CD14-positive monocyte (primary cell): ENCODE results near the gene TAGLN3. TPM values are rescaled to one million over a fixed set of nuclear protein-coding genes. Genes with fewer than 3 reads are reported as not detected.
A peak's percentile ranks its signal among the peaks of the same experiment; 100 is the strongest.

Experiments used
- DNase-seq, 3 donors: peaks; one replicate each; pipeline ENCODE4 v3.0.0-alpha.2; 2011 to 2022
- H2AFZ ChIP-seq: 2 replicates; pipeline ENCODE4 v1.6.0; 2012; ENCODE audit warnings: mild to moderate bottlenecking, low read depth, low read length, inconsistent platforms; ENCODE audit not compliant: insufficient read depth, poor library complexity, severe bottlenecking
- H3K27ac ChIP-seq, 2 donors: 1 replicate in 1 of 2; 2 replicates in 1 of 2; pipeline ENCODE4 v1.5.1; 2012 to 2013; ENCODE audit warnings: low read length in 2 of 2, control low read depth in 1 of 2, inconsistent platforms in 1 of 2, low read depth in 1 of 2, mild to moderate bottlenecking in 1 of 2
- H3K27me3 ChIP-seq, 2 donors: one replicate each; pipeline versions ENCODE4 v1.6.0 to v1.6.1; 2011 to 2013; ENCODE audit warnings: low read length in 2 of 2; ENCODE audit not compliant: control insufficient read depth in 2 of 2, insufficient read depth in 2 of 2
- H3K36me3 ChIP-seq, 2 donors: replicated peaks in 1 of 2; 1 replicate in 1 of 2; 2 replicates in 1 of 2; pipeline versions ENCODE4 v1.5.1 to v1.6.1; 2012 to 2013; ENCODE audit warnings: low read length in 2 of 2, control low read depth in 1 of 2, inconsistent platforms in 1 of 2, mild to moderate bottlenecking in 1 of 2; ENCODE audit not compliant: insufficient read depth in 2 of 2, control insufficient read depth in 1 of 2
- H3K4me1 ChIP-seq, 2 donors: 1 replicate in 1 of 2; 2 replicates in 1 of 2; pipeline versions ENCODE4 v1.5.1 to v1.6.1; 2012 to 2013; ENCODE audit warnings: low read length in 2 of 2, control low read depth in 1 of 2, inconsistent platforms in 1 of 2, mild to moderate bottlenecking in 1 of 2, moderate library complexity in 1 of 2; ENCODE audit not compliant: insufficient read depth in 2 of 2, control insufficient read depth in 1 of 2
- H3K4me2 ChIP-seq: replicated peaks from 2 replicates; pipeline ENCODE3; 2012; ENCODE audit warnings: low read length, moderate library complexity, mild to moderate bottlenecking; ENCODE audit not compliant: poor library complexity, severe bottlenecking; ENCODE audit errors: extremely low read depth
- H3K4me3 ChIP-seq, 3 experiments: fragments of 200-600 bp in 1 of 3; sonication (generic) in 1 of 3; replicated peaks in 1 of 3; 1 replicate in 2 of 3; 2 replicates in 1 of 3; pipeline ENCODE4 v1.5.1; 2011 to 2013; ENCODE audit warnings: low read length in 3 of 3, mild to moderate bottlenecking in 3 of 3, control low read depth in 2 of 3, low read depth in 2 of 3, inconsistent platforms in 1 of 3, moderate library complexity in 1 of 3
- H3K79me2 ChIP-seq: 2 replicates; pipeline ENCODE4 v1.6.0; 2012; ENCODE audit warnings: mild to moderate bottlenecking, control low read depth, inconsistent platforms, low read length, moderate library complexity; ENCODE audit not compliant: insufficient read depth
- H3K9ac ChIP-seq: 2 replicates; pipeline ENCODE4 v1.6.0; 2017; ENCODE audit warnings: low read length, mild to moderate bottlenecking; ENCODE audit not compliant: insufficient read depth, poor library complexity, severe bottlenecking
- H3K9me3 ChIP-seq, 2 donors: replicated peaks in 1 of 2; 1 replicate in 1 of 2; 2 replicates in 1 of 2; pipeline versions ENCODE4 v1.5.1 to v1.6.1; 2012 to 2013; ENCODE audit warnings: low read length in 2 of 2, control low read depth in 1 of 2; ENCODE audit not compliant: control insufficient read depth in 1 of 2, insufficient read depth in 1 of 2
- H4K20me1 ChIP-seq: 2 replicates; pipeline ENCODE4 v1.6.0; 2012; ENCODE audit warnings: mild to moderate bottlenecking, low read length, control low read depth, moderate library complexity; ENCODE audit not compliant: insufficient read depth
- H3K27ac Mint-ChIP-seq, 7 donors: one replicate each; pipeline ENCODE4 v1.8.0; 2020; ENCODE audit warnings: mild to moderate bottlenecking in 7 of 7, mixed read lengths in 7 of 7, moderate library complexity in 6 of 7, inconsistent platforms in 2 of 7
- H3K27me3 Mint-ChIP-seq, 3 donors: one replicate each; pipeline ENCODE4 v1.8.0; 2021 to 2022; ENCODE audit warnings: low read depth in 3 of 3, mild to moderate bottlenecking in 3 of 3, mixed read lengths in 3 of 3, moderate library complexity in 3 of 3, inconsistent platforms in 1 of 3
- H3K36me3 Mint-ChIP-seq, 2 donors: one replicate each; pipeline ENCODE4 v1.8.0; 2020; ENCODE audit warnings: mixed read lengths in 2 of 2, inconsistent platforms in 1 of 2, mild to moderate bottlenecking in 1 of 2
- H3K4me1 Mint-ChIP-seq: one replicate; pipeline ENCODE4 v1.8.0; 2020; ENCODE audit warnings: mild to moderate bottlenecking, mixed read lengths
- H3K4me3 Mint-ChIP-seq, 2 donors: one replicate each; pipeline ENCODE4 v1.8.0; 2020; ENCODE audit warnings: mild to moderate bottlenecking in 2 of 2, mixed read lengths in 2 of 2, moderate library complexity in 1 of 2
- H3K9me3 Mint-ChIP-seq, 7 donors: one replicate each; pipeline ENCODE4 v1.8.0; 2020 to 2022; ENCODE audit warnings: mixed read lengths in 7 of 7, mild to moderate bottlenecking in 6 of 7, moderate library complexity in 6 of 7, inconsistent platforms in 2 of 7
- CTCF ChIP-seq: fragments of 200-600 bp; IDR thresholded peaks from one replicate; pipeline ENCODE4 v1.8.0; 2022; ENCODE audit warnings: antibody characterized with exemption, mild to moderate bottlenecking
- WGBS: methylation state at CpG from one replicate; pipeline ENCODE4 v1.1.5; 2013; ENCODE audit warnings: missing lambda C conversion rate; ENCODE audit not compliant: insufficient coverage; 5-methylcytosine and 5-hydroxymethylcytosine counted together
- intact Hi-C, 2 donors: fragments of 100-400 bp; cut with micrococcal nuclease; formaldehyde crosslinking; loops; one replicate each; pipeline versions ENCODE4 v1.15.0 to v1.15.1; 2023
- polyA plus RNA-seq, 3 donors: library from polyadenylated mRNA; depleted of rRNA in 1 of 3; unstranded in 2 of 3; stranded (reverse) in 1 of 3; fragments of 300-500 nt in 2 of 3; fragments of >200 nt in 1 of 3; fragmentation: Illumina TruSeq in 2 of 3; gene quantifications; 1 replicate in 2 of 3; 2 replicates in 1 of 3; pipeline ENCODE4 v1.2.3, GENCODE V29; 2012 to 2021

Gene TAGLN3
- polyA plus RNA-seq, 3 donors = not detected

- Mint-ChIP-seq H3K4me3 (no peak overlapping the region), H3K27me3 (peaks cover 0 to 2% (median 2%) of the 10 kb centered on the region in 3 donors), H3K27ac (no peak overlapping the region), H3K4me1 (no peaks in the 10 kb centered on the region), H3K36me3 (no peaks in the 10 kb centered on the region), H3K9me3 (peaks cover 0 to 2% (median 0%) of the 10 kb centered on the region in 7 donors)
- no peak overlapping the region for H3K4me2 ChIP-seq
- no peaks in the 10 kb centered on the region for H3K36me3 ChIP-seq
- no peak overlapping the region for H2AFZ ChIP-seq
- H3K9me3 ChIP-seq = no peaks in the 10 kb centered on the region
- no peaks in the 10 kb centered on the region for H3K79me2 ChIP-seq
- H3K27ac ChIP-seq = no peak overlapping the region
- H3K9ac ChIP-seq = no peak overlapping the region
- H3K27me3 ChIP-seq = no peaks in the 10 kb centered on the region
- no peak for TF ChIP-seq CTCF
- H3K4me1 ChIP-seq = peaks cover 0 to 2% of the 10 kb centered on the region in 2 donors
- 100% methylated on average over 2 of the region's 6 CpGs for WGBS
- H3K4me3 ChIP-seq = no peak overlapping the region
- intact Hi-C loops = no loop called here
- DNase-seq = no peak
- H4K20me1 ChIP-seq = no peaks in the 10 kb centered on the region
Observed at GRCh38 chr3:112042842-112043280, 44.1 kb downstream of the TAGLN3 start.

GRCh38 chr3:112043621-112044201, 45.0 kb downstream of the TAGLN3 start:
- Mint-ChIP-seq H3K9me3 (no peaks in the 10 kb centered on the region), H3K27me3 (peaks cover 0 to 2% (median 2%) of the 10 kb centered on the region in 3 donors), H3K4me3 (no peak overlapping the region), H3K36me3 (no peaks in the 10 kb centered on the region), H3K4me1 (no peaks in the 10 kb centered on the region), H3K27ac (no peak overlapping the region)
- no peaks in the 10 kb centered on the region for H4K20me1 ChIP-seq
- peaks cover 0 to 2% of the 10 kb centered on the region in 2 donors for H3K4me1 ChIP-seq
- H3K27ac ChIP-seq = no peak overlapping the region
- WGBS = 0% methylated on average over 6 of the region's 7 CpGs
- peak; percentile 15 to 52 (median 50) for DNase-seq
- H3K27me3 ChIP-seq = no peaks in the 10 kb centered on the region
- no peak overlapping the region for H3K4me3 ChIP-seq
- no peaks in the 10 kb centered on the region for H3K79me2 ChIP-seq
- no peaks in the 10 kb centered on the region for H3K9me3 ChIP-seq
- no peaks in the 10 kb centered on the region for H3K36me3 ChIP-seq
- intact Hi-C loops = no loop called here
- peak overlapping the region; percentile 25 for H3K4me2 ChIP-seq
- peak; percentile 90 for TF ChIP-seq CTCF
- H3K9ac ChIP-seq = no peak overlapping the region
- no peak overlapping the region for H2AFZ ChIP-seq
